ENCODE measurements around the gene NSD2. TPM values are rescaled to one million over a fixed set of nuclear protein-coding genes. Genes with fewer than 3 reads are reported as not detected.

The NSD2 gene
- total RNA-seq, 1 experiment from 2014 or later = 136 TPM

DNA sequence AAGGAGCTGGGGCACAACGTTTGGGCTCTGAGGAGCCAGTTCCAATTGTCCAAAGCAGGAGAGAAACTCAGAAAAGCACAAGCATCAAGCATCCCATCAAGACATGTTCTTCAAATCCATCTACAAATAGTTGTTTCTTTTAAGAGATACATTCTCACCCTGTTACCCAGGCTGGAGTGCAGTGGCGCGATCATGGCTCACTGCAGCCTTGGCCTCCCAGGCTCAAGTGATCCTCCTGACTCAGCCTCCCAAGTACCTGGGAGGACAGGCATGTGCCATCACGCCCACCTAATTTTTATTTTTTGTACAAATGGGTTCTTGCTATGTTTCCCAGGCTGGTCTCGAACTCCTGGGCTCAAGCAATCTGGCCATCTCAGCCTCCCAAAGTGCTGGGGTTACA, 119.5 kb downstream of the NSD2 start:
- H3K9me3 Mint-ChIP-seq = no peaks in the 10 kb centered on the region

More for the DNA sequence above, 119.5 kb downstream of the NSD2 start:
- H3K4me3 Mint-ChIP-seq = no peak overlapping the region
- H3K27me3 Mint-ChIP-seq (ENCODE audit: low read depth) = no peaks in the 10 kb centered on the region; the same call in 1 of the 2 replicates
- Histone ChIP-seq H3K56ac (ENCODE audit: insufficient read length, low read depth, low read length) (no peak overlapping the region), H3K27me3 (ENCODE audit: insufficient read depth, low read length) (no peaks in the 10 kb centered on the region), H4K8ac (replicated peaks; ENCODE audit: insufficient read length, low read depth, low read length) (no peak overlapping the region), H3K23ac (ENCODE audit: insufficient read length, low read depth, low read length) (no peak overlapping the region), H2BK12ac (ENCODE audit: insufficient read length, low read depth, low read length) (no peak overlapping the region), H2AFZ (ENCODE audit: low read length) (no peak overlapping the region), H3K14ac (ENCODE audit: insufficient read depth, low read length) (no peak overlapping the region), H2BK5ac (ENCODE audit: insufficient read length, low read length) (no peak overlapping the region), H2BK120ac (ENCODE audit: low read depth, low read length, poor library complexity, severe bottlenecking) (no peak overlapping the region), H4K20me1 (ENCODE audit: control insufficient read depth, insufficient read depth, insufficient read length) (no peaks in the 10 kb centered on the region), H4K91ac (ENCODE audit: insufficient read length, low read depth, low read length) (no peak overlapping the region), H3K79me1 (ENCODE audit: insufficient read depth, low read depth, low read length, poor library complexity, severe bottlenecking) (peaks cover 15% of the 10 kb centered on the region), H3K79me2 (ENCODE audit: insufficient read depth, low read length) (peaks cover 4% of the 10 kb centered on the region; the same call in 1 of the 2 replicates), H3K18ac (ENCODE audit: insufficient read length, low read depth, low read length) (no peak overlapping the region), H4K5ac (ENCODE audit: insufficient read length, low read depth, low read length) (no peak overlapping the region), H3K4me1 (ENCODE audit: insufficient read depth, low read length) (no peaks in the 10 kb centered on the region), H2BK15ac (ENCODE audit: low read depth, low read length) (no peak overlapping the region), H3K4ac (ENCODE audit: low read depth, low read length) (no peak overlapping the region), H3K27ac (ENCODE audit: insufficient read length, low read depth, low read length) (no peak overlapping the region), H3K4me2 (ENCODE audit: insufficient read depth, insufficient read length, low read length) (no peak overlapping the region), H3K9me3 (ENCODE audit: control insufficient read depth, low read depth, low read length) (no peaks in the 10 kb centered on the region), H3T11ph (ENCODE audit: low read length) (no peak overlapping the region), H2BK20ac (ENCODE audit: low read depth, low read length, poor library complexity, severe bottlenecking) (no peak overlapping the region), H3K9ac (ENCODE audit: extremely low read depth, insufficient read length, low read length) (no peak overlapping the region), H2AK5ac (ENCODE audit: insufficient read length, low read length) (no peak overlapping the region), H3K23me2 (ENCODE audit: insufficient read length, low read depth, low read length, poor library complexity, severe bottlenecking) (no peaks in the 10 kb centered on the region)
- H3K36me3 Mint-ChIP-seq (ENCODE audit: insufficient read depth in 1 of 3, low read depth in 3 of 3) = peaks cover 15 to 37% (median 37%) of the 10 kb centered on the region in 3 experiments; a peak in 6 of 7 replicates
- H3K27ac Mint-ChIP-seq = peak overlapping the region in 1 of 3 experiments; percentile 58; a peak in 1 of 7 replicates
- TF ChIP-seq, protein P1, sequence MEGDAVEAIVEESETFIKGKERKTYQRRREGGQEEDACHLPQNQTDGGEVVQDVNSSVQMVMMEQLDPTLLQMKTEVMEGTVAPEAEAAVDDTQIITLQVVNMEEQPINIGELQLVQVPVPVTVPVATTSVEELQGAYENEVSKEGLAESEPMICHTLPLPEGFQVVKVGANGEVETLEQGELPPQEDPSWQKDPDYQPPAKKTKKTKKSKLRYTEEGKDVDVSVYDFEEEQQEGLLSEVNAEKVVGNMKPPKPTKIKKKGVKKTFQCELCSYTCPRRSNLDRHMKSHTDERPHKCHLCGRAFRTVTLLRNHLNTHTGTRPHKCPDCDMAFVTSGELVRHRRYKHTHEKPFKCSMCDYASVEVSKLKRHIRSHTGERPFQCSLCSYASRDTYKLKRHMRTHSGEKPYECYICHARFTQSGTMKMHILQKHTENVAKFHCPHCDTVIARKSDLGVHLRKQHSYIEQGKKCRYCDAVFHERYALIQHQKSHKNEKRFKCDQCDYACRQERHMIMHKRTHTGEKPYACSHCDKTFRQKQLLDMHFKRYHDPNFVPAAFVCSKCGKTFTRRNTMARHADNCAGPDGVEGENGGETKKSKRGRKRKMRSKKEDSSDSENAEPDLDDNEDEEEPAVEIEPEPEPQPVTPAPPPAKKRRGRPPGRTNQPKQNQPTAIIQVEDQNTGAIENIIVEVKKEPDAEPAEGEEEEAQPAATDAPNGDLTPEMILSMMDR (conservative IDR thresholded peaks at IDR 0.05) = no peak
- no CpG with 5 or more reads among the region's 5 CpGs for WGBS (ENCODE audit: extremely low coverage, insufficient read length, low lambda C conversion rate)
- DNase-seq = no peak
- H3K4me1 Mint-ChIP-seq = peaks cover 0 to 4% of the 10 kb centered on the region in 2 experiments; a peak in 1 of 4 replicates

Measured in H9 (cell line).